CD14-positive monocyte (primary cell): ENCODE results near the gene SMURF2. TPM values are rescaled to one million over a fixed set of nuclear protein-coding genes. Genes with fewer than 3 reads are reported as not detected.

Experiments used
- DNase-seq, 3 donors: peaks; one replicate each; pipeline ENCODE4 v3.0.0-alpha.2; 2011 to 2022
- H2AFZ ChIP-seq: 2 replicates; pipeline ENCODE4 v1.6.0; 2012; ENCODE audit warnings: mild to moderate bottlenecking, low read depth, low read length, inconsistent platforms; ENCODE audit not compliant: insufficient read depth, poor library complexity, severe bottlenecking
- H3K27ac ChIP-seq, 2 donors: 1 replicate in 1 of 2; 2 replicates in 1 of 2; pipeline ENCODE4 v1.5.1; 2012 to 2013; ENCODE audit warnings: low read length in 2 of 2, control low read depth in 1 of 2, inconsistent platforms in 1 of 2, low read depth in 1 of 2, mild to moderate bottlenecking in 1 of 2
- H3K27me3 ChIP-seq, 2 donors: one replicate each; pipeline versions ENCODE4 v1.6.0 to v1.6.1; 2011 to 2013; ENCODE audit warnings: low read length in 2 of 2; ENCODE audit not compliant: control insufficient read depth in 2 of 2, insufficient read depth in 2 of 2
- H3K36me3 ChIP-seq, 2 donors: replicated peaks in 1 of 2; 1 replicate in 1 of 2; 2 replicates in 1 of 2; pipeline versions ENCODE4 v1.5.1 to v1.6.1; 2012 to 2013; ENCODE audit warnings: low read length in 2 of 2, control low read depth in 1 of 2, inconsistent platforms in 1 of 2, mild to moderate bottlenecking in 1 of 2; ENCODE audit not compliant: insufficient read depth in 2 of 2, control insufficient read depth in 1 of 2
- H3K4me1 ChIP-seq, 2 donors: 1 replicate in 1 of 2; 2 replicates in 1 of 2; pipeline versions ENCODE4 v1.5.1 to v1.6.1; 2012 to 2013; ENCODE audit warnings: low read length in 2 of 2, control low read depth in 1 of 2, inconsistent platforms in 1 of 2, mild to moderate bottlenecking in 1 of 2, moderate library complexity in 1 of 2; ENCODE audit not compliant: insufficient read depth in 2 of 2, control insufficient read depth in 1 of 2
- H3K4me2 ChIP-seq: replicated peaks from 2 replicates; pipeline ENCODE3; 2012; ENCODE audit warnings: low read length, moderate library complexity, mild to moderate bottlenecking; ENCODE audit not compliant: poor library complexity, severe bottlenecking; ENCODE audit errors: extremely low read depth
- H3K4me3 ChIP-seq, 3 experiments: fragments of 200-600 bp in 1 of 3; sonication (generic) in 1 of 3; replicated peaks in 1 of 3; 1 replicate in 2 of 3; 2 replicates in 1 of 3; pipeline ENCODE4 v1.5.1; 2011 to 2013; ENCODE audit warnings: low read length in 3 of 3, mild to moderate bottlenecking in 3 of 3, control low read depth in 2 of 3, low read depth in 2 of 3, inconsistent platforms in 1 of 3, moderate library complexity in 1 of 3
- H3K79me2 ChIP-seq: 2 replicates; pipeline ENCODE4 v1.6.0; 2012; ENCODE audit warnings: mild to moderate bottlenecking, control low read depth, inconsistent platforms, low read length, moderate library complexity; ENCODE audit not compliant: insufficient read depth
- H3K9ac ChIP-seq: 2 replicates; pipeline ENCODE4 v1.6.0; 2017; ENCODE audit warnings: low read length, mild to moderate bottlenecking; ENCODE audit not compliant: insufficient read depth, poor library complexity, severe bottlenecking
- H3K9me3 ChIP-seq, 2 donors: replicated peaks in 1 of 2; 1 replicate in 1 of 2; 2 replicates in 1 of 2; pipeline versions ENCODE4 v1.5.1 to v1.6.1; 2012 to 2013; ENCODE audit warnings: low read length in 2 of 2, control low read depth in 1 of 2; ENCODE audit not compliant: control insufficient read depth in 1 of 2, insufficient read depth in 1 of 2
- H4K20me1 ChIP-seq: 2 replicates; pipeline ENCODE4 v1.6.0; 2012; ENCODE audit warnings: mild to moderate bottlenecking, low read length, control low read depth, moderate library complexity; ENCODE audit not compliant: insufficient read depth
- H3K27ac Mint-ChIP-seq, 7 donors: one replicate each; pipeline ENCODE4 v1.8.0; 2020; ENCODE audit warnings: mild to moderate bottlenecking in 7 of 7, mixed read lengths in 7 of 7, moderate library complexity in 6 of 7, inconsistent platforms in 2 of 7
- H3K27me3 Mint-ChIP-seq, 3 donors: one replicate each; pipeline ENCODE4 v1.8.0; 2021 to 2022; ENCODE audit warnings: low read depth in 3 of 3, mild to moderate bottlenecking in 3 of 3, mixed read lengths in 3 of 3, moderate library complexity in 3 of 3, inconsistent platforms in 1 of 3
- H3K36me3 Mint-ChIP-seq, 2 donors: one replicate each; pipeline ENCODE4 v1.8.0; 2020; ENCODE audit warnings: mixed read lengths in 2 of 2, inconsistent platforms in 1 of 2, mild to moderate bottlenecking in 1 of 2
- H3K4me1 Mint-ChIP-seq: one replicate; pipeline ENCODE4 v1.8.0; 2020; ENCODE audit warnings: mild to moderate bottlenecking, mixed read lengths
- H3K4me3 Mint-ChIP-seq, 2 donors: one replicate each; pipeline ENCODE4 v1.8.0; 2020; ENCODE audit warnings: mild to moderate bottlenecking in 2 of 2, mixed read lengths in 2 of 2, moderate library complexity in 1 of 2
- H3K9me3 Mint-ChIP-seq, 7 donors: one replicate each; pipeline ENCODE4 v1.8.0; 2020 to 2022; ENCODE audit warnings: mixed read lengths in 7 of 7, mild to moderate bottlenecking in 6 of 7, moderate library complexity in 6 of 7, inconsistent platforms in 2 of 7
- CTCF ChIP-seq: fragments of 200-600 bp; IDR thresholded peaks from one replicate; pipeline ENCODE4 v1.8.0; 2022; ENCODE audit warnings: antibody characterized with exemption, mild to moderate bottlenecking
- WGBS: methylation state at CpG from one replicate; pipeline ENCODE4 v1.1.5; 2013; ENCODE audit warnings: missing lambda C conversion rate; ENCODE audit not compliant: insufficient coverage; 5-methylcytosine and 5-hydroxymethylcytosine counted together
- intact Hi-C, 2 donors: fragments of 100-400 bp; cut with micrococcal nuclease; formaldehyde crosslinking; loops; one replicate each; pipeline versions ENCODE4 v1.15.0 to v1.15.1; 2023
- polyA plus RNA-seq, 3 donors: library from polyadenylated mRNA; depleted of rRNA in 1 of 3; unstranded in 2 of 3; stranded (reverse) in 1 of 3; fragments of 300-500 nt in 2 of 3; fragments of >200 nt in 1 of 3; fragmentation: Illumina TruSeq in 2 of 3; gene quantifications; 1 replicate in 2 of 3; 2 replicates in 1 of 3; pipeline ENCODE4 v1.2.3, GENCODE V29; 2012 to 2021

SMURF2 gene
- polyA plus RNA-seq, 3 donors: 2.2 to 12.9 (median 4.5) TPM

DNA sequence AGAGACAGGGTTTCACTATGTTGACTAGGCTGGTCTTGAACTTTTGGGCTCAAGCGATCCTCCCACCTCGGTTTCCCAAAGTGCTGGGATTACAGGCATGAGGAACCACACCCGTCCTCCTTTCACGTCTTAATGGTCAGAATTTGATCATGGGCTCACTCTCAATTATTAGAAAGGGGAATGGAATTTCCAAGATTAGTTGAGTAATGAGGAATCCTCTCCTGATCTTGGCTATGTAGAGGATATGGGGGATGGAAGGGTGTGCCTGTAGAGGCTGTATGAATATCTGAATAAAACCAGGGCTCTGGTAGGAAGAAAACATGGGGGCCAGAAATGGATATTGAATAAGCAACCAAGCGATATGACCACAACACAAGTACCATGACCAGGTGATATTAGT, 25.9 kb upstream of the SMURF2 start:
- Histone ChIP-seq H3K79me2 (no peaks in the 10 kb centered on the region), H3K36me3 (no peaks in the 10 kb centered on the region), H3K4me3 (no peak overlapping the region), H4K20me1 (no peaks in the 10 kb centered on the region), H3K9me3 (no peaks in the 10 kb centered on the region), H3K4me1 (no peaks in the 10 kb centered on the region), H3K27ac (no peak overlapping the region), H3K4me2 (no peak overlapping the region), H3K9ac (no peak overlapping the region), H2AFZ (no peak overlapping the region), H3K27me3 (no peaks in the 10 kb centered on the region)
- intact Hi-C loops: no loop called here
- no peaks in the 10 kb centered on the region for H3K36me3 Mint-ChIP-seq
- peaks cover 0 to 2% (median 0%) of the 10 kb centered on the region in 7 donors for H3K9me3 Mint-ChIP-seq
- no peak overlapping the region for H3K4me3 Mint-ChIP-seq
- no peak for DNase-seq
- WGBS: 100% methylated on average over 2 of the region's 5 CpGs
- H3K27ac Mint-ChIP-seq: peak overlapping the region in 1 of 7 donors; percentile 7
- H3K27me3 Mint-ChIP-seq: peaks cover 0 to 6% (median 5%) of the 10 kb centered on the region in 3 donors
- no peak for TF ChIP-seq CTCF
- H3K4me1 Mint-ChIP-seq: peaks cover 6% of the 10 kb centered on the region

- peaks cover 0 to 2% (median 0%) of the 10 kb centered on the region in 7 donors for H3K9me3 Mint-ChIP-seq
- TF ChIP-seq CTCF: no peak
- Histone ChIP-seq H3K36me3 (no peaks in the 10 kb centered on the region), H2AFZ (no peak overlapping the region), H3K79me2 (no peaks in the 10 kb centered on the region), H3K4me3 (no peak overlapping the region), H3K4me1 (no peaks in the 10 kb centered on the region), H3K27ac (no peak overlapping the region), H3K4me2 (no peak overlapping the region), H4K20me1 (no peaks in the 10 kb centered on the region), H3K9me3 (no peaks in the 10 kb centered on the region), H3K9ac (no peak overlapping the region), H3K27me3 (no peaks in the 10 kb centered on the region)
- no peaks in the 10 kb centered on the region for H3K36me3 Mint-ChIP-seq
- DNase-seq: no peak
- peaks cover 0 to 6% (median 5%) of the 10 kb centered on the region in 3 donors for H3K27me3 Mint-ChIP-seq
- H3K4me3 Mint-ChIP-seq: no peak overlapping the region
- H3K4me1 Mint-ChIP-seq: peaks cover 9% of the 10 kb centered on the region
- H3K27ac Mint-ChIP-seq: no peak overlapping the region
- intact Hi-C loops: no loop called here
- no CpG with 5 or more reads among the region's 4 CpGs for WGBS
Observed at GRCh38 chr17:64687376-64687775, 25.3 kb upstream of the SMURF2 start.
